ENCODE results near the gene ZBTB22. TPM values are rescaled to one million over a fixed set of nuclear protein-coding genes. Genes with fewer than 3 reads are reported as not detected.

Gene ZBTB22
- total RNA-seq, 1 donor from 2014 or later, result 8.2 TPM

DNA sequence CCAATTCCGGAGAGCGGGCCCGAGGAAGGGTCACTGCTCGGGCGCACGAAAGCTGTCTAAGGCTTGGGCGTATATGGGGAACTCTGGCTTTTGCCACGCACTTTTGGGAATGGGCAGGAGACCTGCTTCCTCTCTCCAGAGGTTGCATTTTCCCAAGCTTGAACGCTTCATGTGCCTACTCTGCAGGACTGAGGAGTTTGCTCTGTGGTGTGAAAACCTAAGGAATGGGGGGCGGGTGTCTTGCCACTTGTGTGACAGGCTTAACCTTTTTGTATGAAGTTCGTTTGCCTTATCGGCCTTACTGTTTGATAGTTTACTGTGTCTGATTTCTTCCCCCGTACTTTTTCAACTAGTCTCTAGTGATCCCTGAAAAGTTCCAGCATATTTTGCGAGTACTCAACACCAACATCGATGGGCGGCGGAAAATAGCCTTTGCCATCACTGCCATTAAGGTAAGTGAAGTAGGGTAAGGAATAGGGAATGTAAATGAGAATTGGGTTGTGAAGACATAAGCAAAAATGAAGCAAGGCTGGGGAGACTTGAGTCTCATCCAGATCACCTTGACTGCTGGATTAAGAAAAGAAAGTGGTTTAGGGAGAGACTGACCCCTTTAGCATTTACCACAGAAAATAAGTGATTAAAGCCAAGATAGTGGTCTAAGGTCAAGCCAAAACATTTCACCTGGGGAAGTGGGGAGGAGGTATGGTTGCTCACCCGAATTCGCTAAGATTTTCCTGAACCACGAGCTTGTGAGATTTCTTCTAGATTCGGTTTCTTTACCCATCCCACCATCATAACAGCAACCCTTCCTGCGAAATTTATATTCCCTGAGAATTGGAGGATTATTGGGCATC, 45.0 kb downstream of the ZBTB22 start:
- TF ChIP-seq CTCF (conservative IDR thresholded peaks at IDR 0.05; ENCODE audit: low read depth, low read length), result no peak
- H3K4me3 ChIP-seq (ENCODE audit: low read depth, low read length), result peak overlapping the region; percentile 95
- no peak for DNase-seq (ENCODE audit: low read depth)

GRCh38 chr6:33271468-33272274, 45.9 kb downstream of the ZBTB22 start, which contains the start of the genes RPS18 and VPS52:
Gene RPS18, plus strand, starts transcription at chr6:33272075. Its CDS starts 45 bp downstream, at chr6:33272120.
Gene VPS52, minus strand, starts transcription at chr6:33271876. Its CDS starts 201 bp downstream, at chr6:33271675.
- DNase-seq (ENCODE audit: low read depth), result peak; percentile 98
- H3K4me3 ChIP-seq (ENCODE audit: low read depth, low read length), result peak within 1 kb of the TSS; percentile 95
- no peak for TF ChIP-seq CTCF (conservative IDR thresholded peaks at IDR 0.05; ENCODE audit: low read depth, low read length)

- peak; percentile 10 for TF ChIP-seq CTCF (conservative IDR thresholded peaks at IDR 0.05; ENCODE audit: low read depth, low read length)
- H3K4me3 ChIP-seq (ENCODE audit: low read depth, low read length), result peak overlapping the region; percentile 95
- no peak for DNase-seq (ENCODE audit: low read depth)
These were observed 46.5 kb downstream of the ZBTB22 start for GRCh38 chr6:33271117-33271467.

Other genes starting within 250 kb of the ZBTB22 start
- 6.8 and 7.1 TPM in 2 replicates for gene HLA-DPA1, start 244.1 kb downstream of the ZBTB22 start, total RNA-seq
- gene HLA-DPB1, start 241.8 kb downstream of the ZBTB22 start, total RNA-seq, result 49.4 and 52.3 TPM in 2 replicates
- 0.06 and 0.07 TPM in 2 replicates for gene COL11A2, start 125.3 kb downstream of the ZBTB22 start, total RNA-seq
- 15.0 and 15.1 TPM in 2 replicates for gene RXRB, start 117.1 kb downstream of the ZBTB22 start, total RNA-seq
- 70.8 and 97.8 TPM in 2 replicates for gene SLC39A7, start 116.9 kb downstream of the ZBTB22 start, total RNA-seq
- gene HSD17B8, start 113.1 kb downstream of the ZBTB22 start, total RNA-seq, result 16.3 and 16.9 TPM in 2 replicates
- 11.3 and 17.2 TPM in 2 replicates for gene RING1, start 109.2 kb downstream of the ZBTB22 start, total RNA-seq
- 33.9 and 42.8 TPM in 2 replicates for gene VPS52, start 45.9 kb downstream of the ZBTB22 start, total RNA-seq
- 2,737 and 3,799 TPM in 2 replicates for gene RPS18, start 45.7 kb downstream of the ZBTB22 start, total RNA-seq
- 4.6 and 7.0 TPM in 2 replicates for gene B3GALT4, start 40.6 kb downstream of the ZBTB22 start, total RNA-seq
- 67.9 and 116 TPM in 2 replicates for gene WDR46, start 28.5 kb downstream of the ZBTB22 start, total RNA-seq
- 55.8 and 69.3 TPM in 2 replicates for gene PFDN6, start 28.1 kb downstream of the ZBTB22 start, total RNA-seq
- gene RGL2, start 18.8 kb downstream of the ZBTB22 start, total RNA-seq, result 34.0 and 46.8 TPM in 2 replicates
- 108 and 144 TPM in 2 replicates for gene TAPBP, start 3.7 kb downstream of the ZBTB22 start, total RNA-seq
- 52.7 and 58.1 TPM in 2 replicates for gene DAXX, start 5.2 kb upstream of the ZBTB22 start, total RNA-seq
- 117 and 126 TPM in 2 replicates for gene KIFC1, start 74.1 kb upstream of the ZBTB22 start, total RNA-seq
- gene PHF1, start 93.3 kb upstream of the ZBTB22 start, total RNA-seq, result 20.7 and 25.4 TPM in 2 replicates
- gene CUTA, start 100.4 kb upstream of the ZBTB22 start, total RNA-seq, result 206 and 273 TPM in 2 replicates
- gene SYNGAP1, start 102.3 kb upstream of the ZBTB22 start, total RNA-seq, result 0.87 and 2.3 TPM in 2 replicates
- 4.3 and 4.6 TPM in 2 replicates for gene ZBTB9, start 136.8 kb upstream of the ZBTB22 start, total RNA-seq